Measurements from ENCODE around the gene CCDC195.

CCDC195 gene

GRCh38 chr2:224716201-224716600 is at the start of gene CCDC195:
Gene CCDC195, minus strand, starts transcription at chr2:224716365. Its CDS starts 0 bp downstream, at chr2:224716365.
- peak; percentile 30 for DNase-seq

- DNase-seq: no peak
These were observed 48.5 kb upstream of the CCDC195 start for GRCh38 chr2:224764565-224765236.

GRCh38 chr2:224757934-224758548 is 41.9 kb upstream of the CCDC195 start:
- no peak for DNase-seq

GRCh38 chr2:224753743-224754540 is 37.8 kb upstream of the CCDC195 start:
- no peak for DNase-seq

GRCh38 chr2:224751996-224752698 is 36.0 kb upstream of the CCDC195 start:
- DNase-seq: no peak

- no peak for DNase-seq
These were observed 33.0 kb upstream of the CCDC195 start for GRCh38 chr2:224749136-224749535.

GRCh38 chr2:224747765-224748164 is 31.6 kb upstream of the CCDC195 start:
- DNase-seq: no peak

GRCh38 chr2:224736227-224736626 is 20.1 kb upstream of the CCDC195 start:
- no peak for DNase-seq

- no peak for DNase-seq
These were observed 18.8 kb upstream of the CCDC195 start for GRCh38 chr2:224734949-224735348.

- DNase-seq: no peak
These were observed 15.5 kb upstream of the CCDC195 start for GRCh38 chr2:224731665-224732064.

- DNase-seq: no peak
These were observed 13.3 kb upstream of the CCDC195 start for GRCh38 chr2:224729435-224729834.

- DNase-seq: no peak
These were observed 8.2 kb upstream of the CCDC195 start for GRCh38 chr2:224724331-224724730.

- no peak for DNase-seq
These were observed 7.5 kb upstream of the CCDC195 start for GRCh38 chr2:224723586-224724217.

GRCh38 chr2:224722770-224723169 is 6.6 kb upstream of the CCDC195 start:
- no peak for DNase-seq

GRCh38 chr2:224722250-224722649 is 6.1 kb upstream of the CCDC195 start:
- no peak for DNase-seq

GRCh38 chr2:224716921-224717320 is 756 bp upstream of the CCDC195 start:
- DNase-seq: no peak

- no peak for DNase-seq
These were observed 4.1 kb downstream of the CCDC195 start for GRCh38 chr2:224711859-224712665.

- DNase-seq: no peak
These were observed 4.8 kb downstream of the CCDC195 start for GRCh38 chr2:224711381-224711780.

- no peak for DNase-seq
These were observed 6.9 kb downstream of the CCDC195 start for GRCh38 chr2:224709301-224709700.

- no peak for DNase-seq
These were observed 21.7 kb downstream of the CCDC195 start for GRCh38 chr2:224694502-224694901.

- no peak for DNase-seq
These were observed 24.6 kb downstream of the CCDC195 start for GRCh38 chr2:224691563-224691962.

- DNase-seq: no peak
These were observed 25.3 kb downstream of the CCDC195 start for GRCh38 chr2:224690868-224691267.
